Epidermal melanocyte (primary cell): ENCODE measurements around the gene SCRN1.

Experiments
- DNase-seq: peaks from one replicate; pipeline ENCODE4 v3.0.0; 2011; ENCODE audit warnings: low spot score; ENCODE audit not compliant: insufficient read length

SCRN1 gene

GRCh38 chr7:30010021-30010420 is 20.4 kb upstream of the SCRN1 start:
- no peak for DNase-seq

DNA sequence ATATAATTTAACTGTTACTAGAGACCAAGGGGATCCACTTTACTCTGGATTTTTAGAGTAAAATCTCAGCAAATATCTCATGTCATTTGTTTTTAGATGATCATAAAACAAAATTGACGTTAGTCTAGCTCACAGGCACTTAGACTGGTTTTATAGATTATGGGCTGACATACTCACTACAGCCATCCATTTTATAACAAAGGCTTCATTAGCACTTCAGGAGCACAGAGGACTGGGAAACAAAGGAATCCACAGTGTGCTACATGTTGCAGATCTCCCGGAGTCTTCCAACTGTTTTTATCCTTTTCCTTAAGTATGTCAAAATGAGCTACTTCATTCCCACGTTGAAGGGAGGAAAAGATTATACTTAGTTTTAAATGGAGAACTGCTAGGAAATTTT is 15.9 kb upstream of the SCRN1 start:
- DNase-seq: no peak

- no peak for DNase-seq
Observed at GRCh38 chr7:30003098-30003497, 13.5 kb upstream of the SCRN1 start.

GRCh38 chr7:30001998-30002397 is 12.4 kb upstream of the SCRN1 start:
- no peak for DNase-seq

DNA sequence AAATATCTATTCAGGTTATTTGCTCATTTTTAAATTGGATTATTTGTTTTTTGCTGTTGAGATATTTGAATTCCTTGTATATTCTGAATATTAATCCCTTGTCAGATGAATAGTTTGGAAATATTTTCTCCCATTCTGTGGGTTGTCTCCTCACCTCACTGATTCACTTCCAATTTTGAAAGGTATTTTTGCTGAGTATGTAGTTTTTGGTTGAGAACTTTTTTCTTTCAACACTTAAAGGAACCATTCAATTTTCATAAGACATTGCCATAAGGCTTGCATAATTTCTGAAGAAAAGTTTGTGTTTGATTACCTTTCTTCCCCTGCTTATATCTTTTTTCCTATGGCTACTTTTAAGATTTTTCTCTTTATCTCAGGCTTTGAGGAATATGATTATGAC is 8.9 kb upstream of the SCRN1 start:
- DNase-seq: no peak

DNA sequence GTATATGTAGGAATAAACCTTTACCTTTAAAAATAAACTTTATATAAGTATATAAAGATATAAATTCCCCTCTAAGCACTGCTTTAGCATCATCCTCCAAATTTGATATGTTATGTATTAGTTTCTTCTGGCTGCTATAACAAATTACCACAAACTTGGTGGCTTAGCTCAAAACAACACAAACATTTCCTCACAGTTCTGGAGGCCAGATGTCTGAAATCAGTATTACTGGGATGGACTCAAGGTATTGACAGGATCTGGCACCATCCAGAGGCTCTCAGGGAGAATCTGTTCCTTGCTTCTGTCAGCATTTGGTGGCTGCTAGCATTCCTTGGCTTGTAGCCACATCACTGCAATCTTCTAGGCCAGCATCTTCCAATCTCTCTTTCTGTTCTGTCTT is 6.7 kb upstream of the SCRN1 start:
- DNase-seq: no peak

GRCh38 chr7:29995652-29996051 is 6.1 kb upstream of the SCRN1 start:
- DNase-seq: no peak

DNA sequence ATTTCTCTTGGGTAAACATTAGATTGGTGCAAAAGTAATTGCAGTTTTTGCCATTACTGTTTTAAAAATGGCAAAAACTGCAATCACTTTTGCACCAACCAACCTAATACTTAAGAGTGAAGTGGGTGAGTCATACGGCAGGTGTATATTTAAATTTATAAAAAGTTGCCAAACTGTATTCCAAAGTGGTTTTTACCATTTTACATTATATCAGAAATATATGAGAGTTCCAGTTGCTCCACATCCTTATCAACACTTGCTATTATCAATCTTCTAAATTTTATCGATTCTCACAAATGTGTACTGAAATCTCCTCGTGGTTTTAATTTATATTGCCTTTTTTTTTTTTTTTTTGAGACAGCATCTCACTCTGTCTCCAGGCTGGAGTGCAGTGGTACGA is 3.5 kb upstream of the SCRN1 start:
- DNase-seq: no peak

DNA sequence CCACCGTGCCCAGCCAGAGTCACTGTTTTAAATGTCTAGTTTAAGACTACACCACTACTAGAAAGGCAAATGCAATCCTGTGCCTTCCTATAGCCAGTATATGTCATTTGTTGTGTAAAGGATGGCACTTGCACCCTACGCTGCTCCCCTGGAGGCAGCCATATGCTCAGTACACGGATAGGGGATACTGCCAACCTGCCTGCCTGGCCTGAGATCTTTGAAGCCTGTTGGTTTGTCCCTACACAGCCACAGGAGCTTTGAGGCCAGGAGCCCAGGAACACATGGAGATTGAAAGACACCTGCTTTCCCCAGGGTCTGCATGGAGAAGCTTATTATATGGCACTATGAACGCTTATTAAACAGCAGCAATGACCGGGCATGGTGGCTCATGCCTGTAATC is 2.3 kb upstream of the SCRN1 start:
- no peak for DNase-seq

DNA sequence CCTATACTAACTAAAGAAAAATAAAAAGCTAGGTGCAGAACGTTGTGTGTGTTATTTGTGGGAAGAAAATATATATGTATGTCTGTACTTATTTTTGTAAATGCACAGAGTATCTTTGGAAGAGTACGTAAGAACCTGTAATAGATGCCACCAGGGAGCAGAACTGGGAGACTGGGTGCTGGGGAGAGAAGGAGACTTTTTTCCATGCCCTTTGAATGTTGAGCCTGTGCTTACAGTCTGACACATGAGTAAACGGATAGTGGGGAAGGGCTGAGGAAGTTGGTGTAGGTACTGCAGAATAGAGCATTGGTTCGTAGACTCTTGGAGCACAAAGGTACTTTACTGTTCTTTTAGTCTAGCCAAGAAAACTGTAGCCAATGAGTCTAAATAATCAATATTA is 1.3 kb upstream of the SCRN1 start:
- no peak for DNase-seq

- no peak for DNase-seq
Observed at GRCh38 chr7:29988424-29989256, 961 bp downstream of the SCRN1 start.

- peak; percentile 62 for DNase-seq
Observed at GRCh38 chr7:29987811-29988317, 1.7 kb downstream of the SCRN1 start.

DNA sequence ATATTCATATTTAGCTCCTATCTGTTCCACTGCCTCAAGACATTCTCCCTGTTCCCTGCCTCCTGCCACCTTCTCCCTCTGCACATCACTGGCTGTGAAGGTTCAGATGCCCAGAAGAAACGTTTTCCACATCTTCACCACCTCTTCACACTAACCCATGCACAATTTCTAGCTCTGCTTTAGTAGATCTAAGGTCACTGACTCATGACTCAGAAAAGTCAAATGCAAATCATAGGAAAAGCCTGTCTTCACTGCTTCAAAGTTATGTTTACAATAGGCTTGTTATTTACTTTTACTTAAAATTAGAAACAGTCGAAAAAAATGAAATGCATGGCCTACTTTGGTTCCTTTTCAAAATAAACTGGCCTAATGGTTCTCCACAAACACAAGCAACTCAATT is 2.5 kb downstream of the SCRN1 start:
- DNase-seq: no peak

- no peak for DNase-seq
Observed at GRCh38 chr7:29980151-29980550, 9.4 kb downstream of the SCRN1 start.

GRCh38 chr7:29977886-29978651 is 11.5 kb downstream of the SCRN1 start:
- DNase-seq: no peak

GRCh38 chr7:29976673-29977415 is 12.8 kb downstream of the SCRN1 start:
- no peak for DNase-seq

GRCh38 chr7:29976266-29976665 is 13.3 kb downstream of the SCRN1 start:
- no peak for DNase-seq

GRCh38 chr7:29975561-29975960 is 14.0 kb downstream of the SCRN1 start:
- DNase-seq: no peak

DNA sequence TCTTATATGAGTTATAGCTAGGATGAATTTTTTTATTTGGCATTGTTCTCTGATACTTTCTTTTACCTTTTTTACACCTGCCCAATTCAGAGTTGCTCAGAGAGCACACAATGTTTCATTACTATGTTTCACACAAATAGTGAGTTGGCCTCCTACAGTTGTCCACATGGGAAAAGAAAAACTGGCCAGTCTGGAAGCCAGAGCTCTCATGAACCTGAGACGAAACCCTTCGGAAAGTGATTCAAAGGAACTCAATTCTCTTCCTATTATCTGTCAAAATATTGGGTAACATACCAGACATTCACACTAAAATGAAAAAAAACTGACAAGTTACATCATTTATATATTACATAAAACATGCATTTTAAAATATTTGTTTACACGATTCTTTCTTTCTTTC is 15.3 kb downstream of the SCRN1 start:
- DNase-seq: no peak

GRCh38 chr7:29972315-29972669 is 17.3 kb downstream of the SCRN1 start:
- DNase-seq: no peak

GRCh38 chr7:29971566-29972314 is 17.9 kb downstream of the SCRN1 start:
- no peak for DNase-seq
